ENCODE results near the gene ADCY1.

- TF ChIP-seq CTCF (conservative IDR thresholded peaks at IDR 0.05; ENCODE audit: low read depth, low read length) (no peak), EZH2 (IDR thresholded peaks at IDR 0.05; ENCODE audit: borderline replicate concordance, low read depth, low read length, poor library complexity, severe bottlenecking) (no peak)
These were observed 140.3 kb downstream of the ADCY1 start for GRCh38 chr7:45714521-45714820.

All from A673 (cell line).